ENCODE measurements around the gene HTR4. TPM values are rescaled to one million over a fixed set of nuclear protein-coding genes. Genes with fewer than 3 reads are reported as not detected.

The HTR4 gene, protein sequence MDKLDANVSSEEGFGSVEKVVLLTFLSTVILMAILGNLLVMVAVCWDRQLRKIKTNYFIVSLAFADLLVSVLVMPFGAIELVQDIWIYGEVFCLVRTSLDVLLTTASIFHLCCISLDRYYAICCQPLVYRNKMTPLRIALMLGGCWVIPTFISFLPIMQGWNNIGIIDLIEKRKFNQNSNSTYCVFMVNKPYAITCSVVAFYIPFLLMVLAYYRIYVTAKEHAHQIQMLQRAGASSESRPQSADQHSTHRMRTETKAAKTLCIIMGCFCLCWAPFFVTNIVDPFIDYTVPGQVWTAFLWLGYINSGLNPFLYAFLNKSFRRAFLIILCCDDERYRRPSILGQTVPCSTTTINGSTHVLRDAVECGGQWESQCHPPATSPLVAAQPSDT
- 0.70 TPM for total RNA-seq
- long read RNA-seq, partial matches to known transcripts = 0 of 2 reads
- long read RNA-seq, other reads (novel, unspliced or antisense) = 2 of 2 reads

DNA sequence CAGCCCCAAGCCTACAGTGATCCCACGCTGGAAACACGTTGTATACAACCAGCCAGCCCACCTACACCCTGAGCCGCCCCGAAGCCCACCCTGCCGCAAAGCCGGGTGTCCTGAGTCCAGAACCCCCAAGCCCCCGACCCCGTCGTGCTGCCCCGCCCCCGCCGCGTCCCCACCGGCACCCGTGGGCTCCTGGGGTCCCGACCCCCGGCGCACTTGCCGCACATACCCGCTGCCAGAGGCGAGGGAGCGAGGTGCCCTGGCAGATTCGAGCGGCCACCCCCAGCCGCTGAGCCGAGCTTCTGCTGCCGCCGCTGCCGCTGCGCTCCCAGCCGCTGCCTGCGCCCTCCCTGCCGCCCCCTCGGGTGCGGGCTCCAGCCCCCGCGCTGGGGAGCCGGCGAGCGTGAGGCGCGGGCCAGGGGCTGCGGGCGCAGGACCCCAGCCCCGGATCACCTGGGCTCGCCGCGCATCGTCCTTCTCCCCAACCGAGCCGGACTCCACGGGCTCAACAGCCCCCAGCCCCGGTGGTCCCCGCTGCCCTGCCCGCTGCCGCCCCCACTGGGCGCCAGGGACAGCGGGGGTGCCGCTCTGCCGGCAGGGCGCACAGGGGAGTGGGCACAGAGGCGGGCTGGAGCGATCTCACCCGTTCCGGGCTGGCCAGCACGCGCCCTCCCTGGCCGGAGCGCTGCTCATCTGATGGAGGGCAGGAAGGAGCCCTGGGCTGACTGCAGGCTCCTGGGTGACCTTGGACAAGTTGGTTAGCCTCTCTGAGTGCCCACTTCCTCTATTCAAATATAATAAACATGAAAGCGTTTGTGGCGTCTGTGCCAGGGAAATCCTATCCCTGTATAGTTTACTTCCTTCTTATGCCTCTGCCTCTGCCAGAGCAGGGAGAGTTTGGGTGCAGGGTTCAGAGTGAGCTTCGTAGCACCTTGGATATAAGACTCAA lies at the start of gene HTR4:
Gene HTR4 (minus strand): TSS at position 692 of the 946 bp plus-strand sequence. CDS start 17,513 bp downstream, outside the sequence.
- intact Hi-C loops (cut with DNase I) = no loop called here
- DNase-seq (ENCODE audit: low spot score) = no peak

- intact Hi-C loops (cut with DNase I) = no loop called here
- no peak for DNase-seq (ENCODE audit: low spot score)
Measured at GRCh38 chr5:148702019-148702596, 47.8 kb upstream of the HTR4 start.

DNA sequence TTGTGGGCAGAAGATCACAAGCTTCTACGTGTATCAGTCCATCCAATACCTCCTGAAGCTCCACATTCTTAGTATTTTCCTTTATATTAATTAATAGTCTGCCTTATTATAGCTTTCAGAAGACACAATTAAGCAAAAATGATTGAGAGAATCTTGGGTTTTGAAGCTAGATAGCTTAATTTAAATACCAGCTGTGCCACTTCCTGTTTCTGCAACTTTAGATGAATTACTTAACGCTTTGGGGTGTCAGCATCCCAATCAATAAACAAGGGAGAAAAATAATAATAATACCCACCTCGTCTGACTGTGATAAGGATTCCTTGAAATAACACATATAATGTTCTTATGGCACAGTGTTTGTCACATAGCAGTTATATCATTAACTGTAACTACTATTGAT lies 44.7 kb upstream of the HTR4 start:
- no peak for DNase-seq (ENCODE audit: low spot score)
- intact Hi-C loops (cut with DNase I) = no loop called here

GRCh38 chr5:148697809-148698196 lies 43.5 kb upstream of the HTR4 start:
- intact Hi-C loops (cut with DNase I) = no loop called here
- DNase-seq (ENCODE audit: low spot score) = no peak

DNA sequence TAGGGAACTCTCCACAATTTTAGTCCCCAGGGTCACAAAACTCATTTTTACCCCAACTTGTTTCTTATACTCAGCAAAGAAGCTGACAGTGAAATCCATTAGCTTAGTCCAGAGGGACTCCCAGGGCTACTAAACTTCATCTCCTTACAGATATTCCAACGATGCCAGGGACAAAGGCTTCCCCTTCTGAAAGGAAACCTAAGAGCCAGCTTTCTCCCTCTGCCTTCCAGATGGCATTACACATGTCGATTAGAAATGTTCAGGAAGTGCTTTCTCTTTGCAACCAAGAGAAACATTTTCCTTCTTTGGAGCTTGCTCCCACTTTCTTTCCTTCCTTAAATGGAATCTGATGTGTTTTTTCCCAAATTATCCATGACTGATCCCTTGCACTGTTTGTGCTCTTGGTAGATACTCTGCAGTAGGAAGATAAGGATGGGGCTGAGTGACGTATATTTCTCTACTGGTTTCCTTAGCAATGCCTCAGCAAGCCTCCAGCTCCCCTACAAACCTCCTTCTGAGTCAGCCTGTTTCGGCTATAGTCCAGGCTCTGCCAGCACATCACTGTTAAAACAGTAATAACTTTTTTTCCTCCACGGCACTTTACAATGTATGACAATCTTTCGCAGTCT lies 43.0 kb upstream of the HTR4 start:
- intact Hi-C loops (cut with DNase I) = no loop called here
- no peak for DNase-seq (ENCODE audit: low spot score)

GRCh38 chr5:148696187-148697036 lies 42.1 kb upstream of the HTR4 start:
- DNase-seq (ENCODE audit: low spot score) = no peak
- intact Hi-C loops (cut with DNase I) = no loop called here

GRCh38 chr5:148690945-148691344 lies 36.6 kb upstream of the HTR4 start:
- DNase-seq (ENCODE audit: low spot score) = no peak
- intact Hi-C loops (cut with DNase I) = no loop called here

GRCh38 chr5:148688787-148689186 lies 34.5 kb upstream of the HTR4 start:
- DNase-seq (ENCODE audit: low spot score) = no peak
- intact Hi-C loops (cut with DNase I) = no loop called here

DNA sequence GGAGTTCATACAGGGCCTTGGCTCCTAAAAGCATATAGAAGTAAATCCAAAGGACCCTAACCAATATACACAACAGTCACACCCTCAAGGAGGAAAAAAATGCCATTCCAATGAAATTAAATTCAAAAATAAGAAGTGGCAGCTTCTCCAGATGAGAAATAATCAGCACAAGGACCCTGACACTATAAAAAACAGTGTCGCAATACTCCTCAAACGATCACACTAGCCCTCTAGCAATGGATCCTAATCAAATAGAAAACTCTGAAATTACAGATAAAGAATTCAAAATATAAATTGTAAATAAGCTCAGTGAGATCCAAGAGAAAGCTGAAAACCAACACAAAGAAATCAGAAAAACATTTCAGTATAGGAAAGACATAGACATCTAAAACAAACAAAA lies 33.5 kb upstream of the HTR4 start:
- no peak for DNase-seq (ENCODE audit: low spot score)
- intact Hi-C loops (cut with DNase I) = no loop called here

DNA sequence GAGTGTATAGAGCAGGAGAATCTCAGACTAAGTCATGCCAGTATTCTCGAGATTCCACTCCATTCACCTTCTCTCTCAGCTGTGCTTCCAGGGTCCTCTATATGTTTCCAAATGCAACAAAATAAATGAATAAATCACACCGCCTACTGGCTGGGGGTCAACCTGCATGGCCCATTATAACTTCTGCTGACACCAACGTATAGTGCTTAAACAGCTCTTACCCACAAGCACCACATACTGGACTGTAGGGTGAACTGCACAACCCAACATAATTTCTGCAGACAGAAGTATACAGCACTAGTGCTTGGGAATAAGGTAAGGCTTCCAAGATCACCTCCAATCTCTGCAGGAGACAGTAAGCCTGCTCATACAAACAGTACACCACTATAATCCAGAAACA lies 33.1 kb upstream of the HTR4 start:
- DNase-seq (ENCODE audit: low spot score) = no peak
- intact Hi-C loops (cut with DNase I) = no loop called here

- no peak for DNase-seq (ENCODE audit: low spot score)
- intact Hi-C loops (cut with DNase I) = no loop called here
Measured at GRCh38 chr5:148686660-148687059, 32.3 kb upstream of the HTR4 start.

GRCh38 chr5:148685520-148686134 lies 31.3 kb upstream of the HTR4 start:
- no peak for DNase-seq (ENCODE audit: low spot score)
- intact Hi-C loops (cut with DNase I) = no loop called here

- DNase-seq (ENCODE audit: low spot score) = no peak
- intact Hi-C loops (cut with DNase I) = no loop called here
Measured at GRCh38 chr5:148684528-148684927, 30.2 kb upstream of the HTR4 start.

DNA sequence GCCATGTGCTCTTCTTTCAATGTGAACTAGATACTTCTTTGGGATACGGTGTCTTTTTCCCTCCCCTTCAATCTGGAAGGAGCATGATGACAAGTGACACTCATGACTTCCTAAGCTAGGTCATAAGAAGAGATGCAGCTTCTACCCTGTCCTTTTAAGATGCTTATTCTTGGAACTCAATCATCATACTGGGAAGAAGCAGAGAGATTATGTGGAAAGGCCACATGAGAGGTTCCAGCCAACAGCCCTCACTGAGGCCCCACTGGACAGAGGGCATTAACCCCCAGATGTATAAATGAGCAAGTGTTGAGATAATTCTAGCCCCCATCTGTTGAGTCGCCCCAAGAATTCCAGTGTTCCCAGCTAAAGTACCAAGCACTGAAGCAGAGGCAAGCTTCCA lies 29.3 kb upstream of the HTR4 start:
- no peak for DNase-seq (ENCODE audit: low spot score)
- intact Hi-C loops (cut with DNase I) = no loop called here

DNA sequence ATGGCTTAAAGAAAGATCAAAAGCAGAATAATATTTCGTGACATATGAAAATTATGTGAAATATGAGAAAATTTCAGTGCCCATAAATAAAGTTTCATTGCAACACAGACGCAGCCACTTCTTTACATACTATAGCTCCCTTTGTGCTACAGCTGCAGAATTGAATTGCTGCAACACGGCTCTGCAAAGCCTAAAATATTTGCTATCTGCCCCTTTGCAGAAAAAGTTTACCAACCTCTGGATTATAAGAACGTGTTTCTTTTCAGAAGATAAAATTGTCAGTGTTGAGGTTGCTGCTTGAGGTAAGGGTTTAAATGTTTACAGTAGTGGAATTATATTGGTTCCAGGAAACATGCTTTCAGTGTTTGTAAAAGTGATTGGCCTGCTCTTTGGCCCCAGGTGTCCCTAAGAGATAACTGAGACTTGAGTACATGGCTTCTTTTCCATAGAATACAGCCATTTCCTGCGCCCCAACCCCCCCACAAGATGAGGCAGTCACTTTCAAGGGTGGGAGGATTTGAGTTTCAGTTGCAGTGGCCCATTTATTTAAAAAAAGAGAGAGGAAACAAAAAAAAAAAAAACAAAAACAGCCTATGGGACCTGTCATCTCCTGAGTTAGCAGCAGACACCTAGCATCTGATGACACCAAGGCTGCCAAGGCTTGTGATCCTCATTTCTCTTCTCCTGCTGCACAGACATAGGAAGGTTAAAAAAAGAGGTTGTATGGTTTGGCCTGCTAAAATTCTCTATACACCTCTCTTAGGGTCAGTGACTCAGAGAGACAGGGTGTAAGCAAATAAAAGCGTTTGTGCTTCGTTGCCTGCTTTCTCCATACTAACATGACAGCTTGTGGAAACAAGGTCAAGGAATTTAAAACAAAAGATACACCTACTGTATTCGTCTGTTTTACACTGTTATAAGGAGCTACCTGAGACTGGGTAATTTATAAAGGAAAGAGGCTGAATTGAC lies 28.0 kb upstream of the HTR4 start:
- DNase-seq (ENCODE audit: low spot score) = no peak
- intact Hi-C loops (cut with DNase I) = no loop called here

- no peak for DNase-seq (ENCODE audit: low spot score)
- intact Hi-C loops (cut with DNase I) = no loop called here
Measured at GRCh38 chr5:148681157-148682057, 27.1 kb upstream of the HTR4 start.

Measured in cardiac septum (tissue), 1 donor.